H9 (cell line): ENCODE measurements around the gene LRRC34. TPM values are rescaled to one million over a fixed set of nuclear protein-coding genes. Genes with fewer than 3 reads are reported as not detected.

Experiments used
- DNase-seq: peaks from one replicate; pipeline ENCODE4 v3.0.0-alpha.2; 2017
- H2AFZ ChIP-seq: one replicate; pipeline ENCODE4 v1.6.1; 2013; ENCODE audit warnings: mild to moderate bottlenecking, low read length, control low read depth, moderate library complexity
- H2AK5ac ChIP-seq: 2 replicates; pipeline ENCODE4 v1.6.1; 2013; ENCODE audit warnings: low read length, control low read depth, mixed read lengths; ENCODE audit not compliant: insufficient read length
- H2BK120ac ChIP-seq: one replicate; pipeline ENCODE4 v1.6.1; 2013; ENCODE audit warnings: low read depth, mild to moderate bottlenecking, low read length, control low read depth, inconsistent platforms; ENCODE audit not compliant: poor library complexity, severe bottlenecking
- H2BK12ac ChIP-seq: 2 replicates; pipeline ENCODE4 v1.6.1; 2013; ENCODE audit warnings: low read length, control low read depth, mixed read lengths, low read depth; ENCODE audit not compliant: insufficient read length
- H2BK15ac ChIP-seq: 2 replicates; pipeline ENCODE4 v1.6.1; 2013; ENCODE audit warnings: low read depth, low read length, control low read depth
- H2BK20ac ChIP-seq: one replicate; pipeline ENCODE4 v1.6.1; 2013; ENCODE audit warnings: low read depth, mild to moderate bottlenecking, low read length, control low read depth, inconsistent platforms; ENCODE audit not compliant: poor library complexity, severe bottlenecking
- H2BK5ac ChIP-seq: 2 replicates; pipeline ENCODE4 v1.6.1; 2013; ENCODE audit warnings: low read length, control low read depth, mixed read lengths; ENCODE audit not compliant: insufficient read length
- H3K14ac ChIP-seq: 2 replicates; pipeline ENCODE4 v1.6.1; 2013; ENCODE audit warnings: low read length, control low read depth; ENCODE audit not compliant: insufficient read depth
- H3K18ac ChIP-seq: 2 replicates; pipeline ENCODE4 v1.6.1; 2013; ENCODE audit warnings: low read depth, mild to moderate bottlenecking, mixed read lengths, low read length, control low read depth; ENCODE audit not compliant: insufficient read length
- H3K23ac ChIP-seq: 2 replicates; pipeline ENCODE4 v1.6.1; 2013; ENCODE audit warnings: low read length, control low read depth, mixed read lengths, low read depth; ENCODE audit not compliant: insufficient read length
- H3K23me2 ChIP-seq: 2 replicates; pipeline ENCODE4 v1.6.1; 2013; ENCODE audit warnings: low read depth, mild to moderate bottlenecking, mixed read lengths, low read length, control low read depth; ENCODE audit not compliant: insufficient read length, poor library complexity, severe bottlenecking
- H3K27ac ChIP-seq: 2 replicates; pipeline ENCODE4 v1.5.1; 2013; ENCODE audit warnings: low read length, control low read depth, mixed read lengths, low read depth; ENCODE audit not compliant: insufficient read length
- H3K27me3 ChIP-seq: 2 replicates; pipeline ENCODE4 v1.6.1; 2013; ENCODE audit warnings: low read length, control low read depth, inconsistent platforms; ENCODE audit not compliant: insufficient read depth
- H3K4ac ChIP-seq: 2 replicates; pipeline ENCODE4 v1.6.1; 2013; ENCODE audit warnings: low read depth, mild to moderate bottlenecking, control low read depth, inconsistent platforms, low read length, moderate library complexity
- H3K4me1 ChIP-seq: 2 replicates; pipeline ENCODE4 v1.6.1; 2013; ENCODE audit warnings: low read length, control low read depth, inconsistent platforms; ENCODE audit not compliant: insufficient read depth
- H3K4me2 ChIP-seq: 2 replicates; pipeline ENCODE4 v1.6.1; 2013; ENCODE audit warnings: low read length, control low read depth, mixed read lengths; ENCODE audit not compliant: insufficient read length, insufficient read depth
- H3K56ac ChIP-seq: 2 replicates; pipeline ENCODE4 v1.6.1; 2013; ENCODE audit warnings: low read depth, mild to moderate bottlenecking, mixed read lengths, low read length, control low read depth; ENCODE audit not compliant: insufficient read length
- H3K79me1 ChIP-seq: 2 replicates; pipeline ENCODE4 v1.6.1; 2013; ENCODE audit warnings: low read depth, mild to moderate bottlenecking, moderate library complexity, low read length, control low read depth, inconsistent platforms; ENCODE audit not compliant: insufficient read depth, poor library complexity, severe bottlenecking
- H3K79me2 ChIP-seq: 2 replicates; pipeline ENCODE4 v1.6.1; 2013; ENCODE audit warnings: low read length, control low read depth, inconsistent platforms; ENCODE audit not compliant: insufficient read depth
- H3K9ac ChIP-seq: 2 replicates; pipeline ENCODE4 v1.6.1; 2013; ENCODE audit warnings: low read length, control low read depth, mixed read lengths; ENCODE audit not compliant: insufficient read length; ENCODE audit errors: extremely low read depth
- H3K9me3 ChIP-seq: one replicate; pipeline ENCODE4 v1.6.1; 2013; ENCODE audit warnings: low read depth, low read length, inconsistent platforms; ENCODE audit not compliant: control insufficient read depth
- H3T11ph ChIP-seq: one replicate; pipeline ENCODE4 v1.6.1; 2013; ENCODE audit warnings: mild to moderate bottlenecking, low read length, control low read depth, inconsistent platforms
- H4K20me1 ChIP-seq: one replicate; pipeline ENCODE4 v1.6.1; 2013; ENCODE audit not compliant: control insufficient read depth, insufficient read length, insufficient read depth
- H4K5ac ChIP-seq: 2 replicates; pipeline ENCODE4 v1.6.1; 2013; ENCODE audit warnings: low read depth, mild to moderate bottlenecking, mixed read lengths, low read length, control low read depth; ENCODE audit not compliant: insufficient read length
- H4K8ac ChIP-seq: replicated peaks from 2 replicates; pipeline ENCODE4 v1.6.1; 2013; ENCODE audit warnings: low read length, control low read depth, mixed read lengths, low read depth; ENCODE audit not compliant: insufficient read length
- H4K91ac ChIP-seq: 2 replicates; pipeline ENCODE4 v1.6.1; 2013; ENCODE audit warnings: low read depth, mild to moderate bottlenecking, moderate library complexity, mixed read lengths, low read length, control low read depth; ENCODE audit not compliant: insufficient read length
- H3K27ac Mint-ChIP-seq, 3 experiments: 2 replicates in 2 of 3; 3 replicates in 1 of 3; pipeline ENCODE4 v1.8.0; 2020 to 2021; ENCODE audit warnings: mixed read lengths in 3 of 3, mild to moderate bottlenecking in 1 of 3, moderate library complexity in 1 of 3
- H3K27me3 Mint-ChIP-seq: 2 replicates; pipeline ENCODE4 v1.8.0; 2021; ENCODE audit warnings: low read depth, mild to moderate bottlenecking, moderate library complexity, mixed read lengths
- H3K36me3 Mint-ChIP-seq, 3 experiments: 2 replicates in 2 of 3; 3 replicates in 1 of 3; pipeline ENCODE4 v1.8.0; 2020 to 2021; ENCODE audit warnings: low read depth in 3 of 3, mixed read lengths in 3 of 3; ENCODE audit not compliant: insufficient read depth in 1 of 3
- H3K4me1 Mint-ChIP-seq, 2 experiments: 2 replicates each; pipeline ENCODE4 v1.8.0; 2020; ENCODE audit warnings: mixed read lengths in 2 of 2
- H3K4me3 Mint-ChIP-seq, 2 experiments: 2 replicates in 1 of 2; 3 replicates in 1 of 2; pipeline ENCODE4 v1.8.0; 2020 to 2021; ENCODE audit warnings: mild to moderate bottlenecking in 2 of 2, mixed read lengths in 2 of 2, moderate library complexity in 1 of 2
- H3K9me3 Mint-ChIP-seq, 2 experiments: 2 replicates in 1 of 2; 3 replicates in 1 of 2; pipeline ENCODE4 v1.8.0; 2020; ENCODE audit warnings: mild to moderate bottlenecking in 2 of 2, mixed read lengths in 2 of 2, moderate library complexity in 1 of 2
- CTCF ChIP-seq: fragments of 200-600 bp; sonication (generic); conservative IDR thresholded peaks from 3 replicates; pipeline ENCODE4 v1.8.0; 2021; ENCODE audit warnings: antibody characterized with exemption, mild to moderate bottlenecking
- WGBS: extraction: QIAGEN DNeasy Blood & Tissue Kit; methylation state at CpG from one replicate; pipeline ENCODE4 v1.1.7; 2013; ENCODE audit warnings: missing lambda C conversion rate, low lambda C conversion rate, mixed read lengths; ENCODE audit not compliant: insufficient read length; ENCODE audit errors: extremely low coverage; 5-methylcytosine and 5-hydroxymethylcytosine counted together
- total RNA-seq: library from RNA; stranded (reverse); gene quantifications from 2 replicates; pipeline ENCODE4 v1.2.1, GENCODE V29; 2021

LRRC34 gene
- total RNA-seq, 1 experiment from 2014 or later: 4.6 TPM

GRCh38 chr3:169822091-169822490 is 9.4 kb upstream of the LRRC34 start:
- H3K23me2 ChIP-seq: no peaks in the 10 kb centered on the region
- no peak overlapping the region for H4K5ac ChIP-seq
- no peak overlapping the region for H2BK12ac ChIP-seq
- H4K20me1 ChIP-seq: no peaks in the 10 kb centered on the region
- no peak overlapping the region for H2BK120ac ChIP-seq
- Mint-ChIP-seq H3K27ac (peak overlapping the region in 1 of 3 experiments; percentile 15; a peak in 1 of 7 replicates), H3K4me1 (peaks cover 0 to 4% of the 10 kb centered on the region in 2 experiments; a peak in 2 of 4 replicates), H3K27me3 (no peaks in the 10 kb centered on the region; the same call in 1 of the 2 replicates), H3K4me3 (no peak overlapping the region), H3K36me3 (no peaks in the 10 kb centered on the region), H3K9me3 (no peaks in the 10 kb centered on the region)
- no peaks in the 10 kb centered on the region for H3K4me1 ChIP-seq
- H2BK5ac ChIP-seq: no peak overlapping the region
- no peak overlapping the region for H4K8ac ChIP-seq
- no peak overlapping the region for H2AFZ ChIP-seq
- H3K56ac ChIP-seq: no peak overlapping the region
- TF ChIP-seq CTCF: no peak
- H2BK15ac ChIP-seq: no peak overlapping the region
- H3K18ac ChIP-seq: no peak overlapping the region
- no CpG with 5 or more reads among the region's 15 CpGs for WGBS
- no peaks in the 10 kb centered on the region for H3K9me3 ChIP-seq
- no peak overlapping the region for H3T11ph ChIP-seq
- H3K9ac ChIP-seq: no peak overlapping the region
- no peak overlapping the region for H3K27ac ChIP-seq
- no peak overlapping the region for H3K23ac ChIP-seq
- no peak overlapping the region for H3K14ac ChIP-seq
- H3K4me2 ChIP-seq: no peak overlapping the region
- no peaks in the 10 kb centered on the region for H3K79me1 ChIP-seq
- DNase-seq: no peak
- no peaks in the 10 kb centered on the region for H3K27me3 ChIP-seq
- H3K4ac ChIP-seq: no peak overlapping the region
- no peak overlapping the region for H4K91ac ChIP-seq
- no peak overlapping the region for H2AK5ac ChIP-seq
- no peaks in the 10 kb centered on the region for H3K79me2 ChIP-seq
- no peak overlapping the region for H2BK20ac ChIP-seq
